ENCODE results near the gene CD300H. TPM values are rescaled to one million over a fixed set of nuclear protein-coding genes. Genes with fewer than 3 reads are reported as not detected.
"Not testable (repeated sequence)": the region's sequence is repeated elsewhere in the genome, so short reads cannot be mapped to it uniquely, and the experiment has no call there.

CD300H gene
- total RNA-seq, 1 experiment from 2014 or later: not detected

- Histone ChIP-seq H3K79me2 (ENCODE audit: low read length) (no peaks in the 10 kb centered on the region), H3K27ac (ENCODE audit: low read length) (no peak overlapping the region), H2AFZ (ENCODE audit: low read length) (no peak overlapping the region), H3K4me1 (ENCODE audit: low read length) (no peaks in the 10 kb centered on the region), H3K9me2 (replicated peaks; ENCODE audit: insufficient read depth, low read length) (no peaks in the 10 kb centered on the region), H3K4me2 (ENCODE audit: low read depth, low read length, poor library complexity, severe bottlenecking) (no peak overlapping the region), H3K4me3 (ENCODE audit: low read length) (no peak overlapping the region), H3K27me3 (ENCODE audit: low read length) (no peaks in the 10 kb centered on the region), H3K9me3 (ENCODE audit: low read length) (no peaks in the 10 kb centered on the region), H3K9ac (ENCODE audit: low read length) (no peak overlapping the region), H3K36me3 (ENCODE audit: insufficient read depth, low read length) (no peaks in the 10 kb centered on the region), H4K20me1 (ENCODE audit: insufficient read depth, low read depth, low read length) (no peaks in the 10 kb centered on the region)
- DNase-seq: no peak
Measured at GRCh38 chr17:74568106-74568873, 981 bp upstream of the CD300H start.

DNA sequence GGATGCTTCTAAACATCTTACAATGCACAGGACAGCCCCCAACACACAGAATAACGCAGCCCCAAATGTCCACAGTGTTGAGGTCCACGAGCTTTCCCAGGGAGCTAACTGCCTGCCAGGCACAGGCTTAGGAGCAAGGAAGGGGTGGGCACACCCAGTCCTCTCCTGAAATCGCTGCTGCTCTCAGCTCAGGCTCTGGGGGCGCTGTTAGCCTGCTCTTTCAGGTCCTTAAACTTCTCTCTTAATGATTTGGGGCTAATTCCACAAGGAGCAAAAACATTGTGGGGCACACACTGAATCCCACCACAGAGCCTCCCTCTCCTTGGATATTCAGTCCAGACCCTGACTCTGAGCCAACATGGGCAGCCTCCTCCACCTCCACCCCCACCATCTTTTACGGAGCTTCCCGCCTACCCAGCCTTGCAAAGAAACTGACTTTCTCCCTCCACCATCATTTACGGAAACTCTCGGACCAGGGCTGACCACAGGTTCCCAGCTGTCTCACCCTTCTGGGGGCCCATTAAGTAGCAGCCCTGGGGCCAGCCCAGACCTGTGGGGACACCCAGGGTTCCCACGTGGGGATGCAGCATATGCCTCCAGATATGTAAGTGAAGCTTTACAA lies 1.1 kb downstream of the CD300H start:
- Histone ChIP-seq H3K4me3 (ENCODE audit: low read length) (no peak overlapping the region), H2AFZ (ENCODE audit: low read length) (no peak overlapping the region), H3K36me3 (ENCODE audit: insufficient read depth, low read length) (no peaks in the 10 kb centered on the region), H3K9ac (ENCODE audit: low read length) (no peak overlapping the region), H3K9me2 (replicated peaks; ENCODE audit: insufficient read depth, low read length) (no peaks in the 10 kb centered on the region), H3K4me1 (ENCODE audit: low read length) (no peaks in the 10 kb centered on the region), H3K27ac (ENCODE audit: low read length) (no peak overlapping the region), H3K9me3 (ENCODE audit: low read length) (no peaks in the 10 kb centered on the region), H3K27me3 (ENCODE audit: low read length) (no peaks in the 10 kb centered on the region), H3K79me2 (ENCODE audit: low read length) (no peaks in the 10 kb centered on the region), H3K4me2 (ENCODE audit: low read depth, low read length, poor library complexity, severe bottlenecking) (no peak overlapping the region), H4K20me1 (ENCODE audit: insufficient read depth, low read depth, low read length) (no peaks in the 10 kb centered on the region)
- peak; percentile 78 for DNase-seq

DNA sequence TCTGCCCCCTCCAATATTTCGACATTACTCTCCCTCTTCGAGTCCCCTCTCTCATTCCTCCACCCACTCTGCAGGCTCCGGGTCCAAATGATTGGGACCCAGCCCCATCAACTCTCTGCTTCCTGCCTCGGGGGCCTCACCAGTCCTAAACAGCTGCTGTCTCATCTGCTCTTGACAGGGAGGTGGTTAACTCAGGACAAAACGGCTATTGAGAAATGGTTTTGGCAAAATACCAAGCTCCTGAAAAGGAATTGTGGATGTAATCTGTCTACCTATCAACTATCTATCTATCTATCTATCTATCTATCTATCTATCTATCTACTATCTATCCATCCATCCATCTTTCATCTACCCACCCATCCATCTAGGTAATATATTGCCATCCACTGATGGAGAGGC lies 2.2 kb downstream of the CD300H start:
- H3K36me3 ChIP-seq (ENCODE audit: insufficient read depth, low read length): no peaks in the 10 kb centered on the region
- no peak for DNase-seq
- no peak overlapping the region for H2AFZ ChIP-seq (ENCODE audit: low read length)
- no peak overlapping the region for H3K4me2 ChIP-seq (ENCODE audit: low read depth, low read length, poor library complexity, severe bottlenecking)
- no peaks in the 10 kb centered on the region for H3K27me3 ChIP-seq (ENCODE audit: low read length)
- H4K20me1 ChIP-seq (ENCODE audit: insufficient read depth, low read depth, low read length): no peaks in the 10 kb centered on the region
- H3K9me2 ChIP-seq (replicated peaks; ENCODE audit: insufficient read depth, low read length): no peaks in the 10 kb centered on the region
- H3K79me2 ChIP-seq (ENCODE audit: low read length): no peaks in the 10 kb centered on the region
- H3K4me3 ChIP-seq (ENCODE audit: low read length): no peak overlapping the region
- no peak overlapping the region for H3K9ac ChIP-seq (ENCODE audit: low read length)
- no peaks in the 10 kb centered on the region for H3K4me1 ChIP-seq (ENCODE audit: low read length)
- no peak overlapping the region for H3K27ac ChIP-seq (ENCODE audit: low read length)
- no peaks in the 10 kb centered on the region for H3K9me3 ChIP-seq (ENCODE audit: low read length)

DNA sequence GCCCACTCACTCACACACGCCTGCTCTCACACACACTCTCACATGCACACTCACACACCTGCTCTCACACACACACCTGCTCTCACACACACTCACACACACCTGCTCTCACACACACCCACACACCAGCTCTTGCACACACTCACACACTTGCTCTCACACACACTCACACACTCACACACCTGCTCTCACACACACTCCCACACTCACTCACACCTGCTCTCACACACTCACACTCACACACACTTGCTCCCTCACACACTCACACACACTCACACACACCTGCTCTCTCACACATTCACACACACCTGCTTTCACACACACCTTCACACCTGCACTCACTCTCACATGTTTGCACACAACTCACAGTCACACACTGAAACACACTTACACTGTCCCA lies 4.0 kb downstream of the CD300H start:
- Histone ChIP-seq H4K20me1 (ENCODE audit: insufficient read depth, low read depth, low read length) (no peaks in the 10 kb centered on the region), H3K9ac (ENCODE audit: low read length) (no peak overlapping the region), H3K4me2 (ENCODE audit: low read depth, low read length, poor library complexity, severe bottlenecking) (no peak overlapping the region), H3K9me2 (replicated peaks; ENCODE audit: insufficient read depth, low read length) (no peaks in the 10 kb centered on the region), H2AFZ (ENCODE audit: low read length) (no peak overlapping the region), H3K27me3 (ENCODE audit: low read length) (no peaks in the 10 kb centered on the region), H3K27ac (ENCODE audit: low read length) (no peak overlapping the region), H3K36me3 (ENCODE audit: insufficient read depth, low read length) (no peaks in the 10 kb centered on the region), H3K4me1 (ENCODE audit: low read length) (no peaks in the 10 kb centered on the region), H3K9me3 (ENCODE audit: low read length) (no peaks in the 10 kb centered on the region), H3K79me2 (ENCODE audit: low read length) (no peaks in the 10 kb centered on the region), H3K4me3 (ENCODE audit: low read length) (no peak overlapping the region)
- no peak for DNase-seq

DNA sequence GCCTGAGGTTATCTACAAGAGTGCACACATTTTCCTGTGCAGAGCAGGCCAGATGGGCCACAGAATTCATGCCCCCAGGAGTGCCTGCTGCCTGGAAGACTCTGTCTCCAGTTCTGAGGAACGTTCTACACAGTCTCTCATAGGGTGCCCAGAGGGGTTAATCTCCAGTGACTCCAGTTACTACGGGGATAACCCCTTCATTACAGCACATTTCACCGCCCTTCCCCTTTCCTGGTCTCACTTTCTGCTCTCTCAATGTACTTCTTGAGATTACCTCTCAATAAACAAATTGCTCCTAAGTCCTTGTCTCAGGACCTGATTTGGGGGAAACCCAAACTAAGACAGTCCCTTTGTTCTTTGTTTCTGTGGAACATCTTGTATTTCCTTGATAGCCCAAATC lies 5.7 kb downstream of the CD300H start:
- Histone ChIP-seq H3K9ac (ENCODE audit: low read length) (no peak overlapping the region), H3K9me3 (ENCODE audit: low read length) (no peaks in the 10 kb centered on the region), H3K9me2 (replicated peaks; ENCODE audit: insufficient read depth, low read length) (no peaks in the 10 kb centered on the region), H3K4me1 (ENCODE audit: low read length) (no peaks in the 10 kb centered on the region), H3K79me2 (ENCODE audit: low read length) (no peaks in the 10 kb centered on the region), H3K4me3 (ENCODE audit: low read length) (no peak overlapping the region), H4K20me1 (ENCODE audit: insufficient read depth, low read depth, low read length) (no peaks in the 10 kb centered on the region), H3K27ac (ENCODE audit: low read length) (no peak overlapping the region), H2AFZ (ENCODE audit: low read length) (no peak overlapping the region), H3K4me2 (ENCODE audit: low read depth, low read length, poor library complexity, severe bottlenecking) (no peak overlapping the region), H3K27me3 (ENCODE audit: low read length) (no peaks in the 10 kb centered on the region), H3K36me3 (ENCODE audit: insufficient read depth, low read length) (no peaks in the 10 kb centered on the region)
- no peak for DNase-seq

DNA sequence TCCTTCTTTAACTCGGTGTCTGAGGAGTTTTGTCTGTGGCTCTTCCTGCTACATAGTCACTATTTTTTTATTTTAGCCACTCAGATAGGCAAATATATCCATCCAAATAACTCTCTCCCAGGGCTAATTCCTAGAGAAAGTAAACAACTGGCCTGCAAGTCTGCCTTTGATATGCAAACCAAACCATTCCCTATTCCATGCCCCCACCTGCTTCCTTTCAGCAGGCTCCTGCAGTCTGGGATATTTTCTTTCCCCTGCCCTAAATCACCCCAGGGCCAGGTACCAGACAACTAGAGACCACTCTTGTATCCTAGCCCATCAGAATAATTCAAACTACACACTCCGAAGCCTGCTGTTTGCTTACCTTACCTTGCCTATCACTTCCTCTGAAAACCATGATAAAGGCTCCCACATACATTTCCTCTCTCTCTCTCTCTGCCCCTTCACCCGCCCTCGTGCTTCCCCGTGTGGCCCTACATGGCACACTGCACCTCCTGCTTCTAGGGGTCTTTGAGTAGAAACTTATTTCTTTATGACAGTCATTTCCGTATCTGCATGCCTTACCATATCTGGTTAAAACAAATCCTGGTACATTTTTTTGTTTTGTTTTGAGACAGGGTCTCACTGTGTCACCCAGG lies 8.3 kb downstream of the CD300H start:
- Histone ChIP-seq H3K9me2 (replicated peaks; ENCODE audit: insufficient read depth, low read length) (no peaks in the 10 kb centered on the region), H3K27me3 (ENCODE audit: low read length) (no peaks in the 10 kb centered on the region), H2AFZ (ENCODE audit: low read length) (no peak overlapping the region), H3K4me1 (ENCODE audit: low read length) (no peaks in the 10 kb centered on the region), H3K4me2 (ENCODE audit: low read depth, low read length, poor library complexity, severe bottlenecking) (no peak overlapping the region), H3K9ac (ENCODE audit: low read length) (no peak overlapping the region), H3K4me3 (ENCODE audit: low read length) (no peak overlapping the region), H3K36me3 (ENCODE audit: insufficient read depth, low read length) (no peaks in the 10 kb centered on the region), H4K20me1 (ENCODE audit: insufficient read depth, low read depth, low read length) (no peaks in the 10 kb centered on the region), H3K79me2 (ENCODE audit: low read length) (no peaks in the 10 kb centered on the region), H3K27ac (ENCODE audit: low read length) (no peak overlapping the region), H3K9me3 (ENCODE audit: low read length) (no peaks in the 10 kb centered on the region)
- no peak for DNase-seq

DNA sequence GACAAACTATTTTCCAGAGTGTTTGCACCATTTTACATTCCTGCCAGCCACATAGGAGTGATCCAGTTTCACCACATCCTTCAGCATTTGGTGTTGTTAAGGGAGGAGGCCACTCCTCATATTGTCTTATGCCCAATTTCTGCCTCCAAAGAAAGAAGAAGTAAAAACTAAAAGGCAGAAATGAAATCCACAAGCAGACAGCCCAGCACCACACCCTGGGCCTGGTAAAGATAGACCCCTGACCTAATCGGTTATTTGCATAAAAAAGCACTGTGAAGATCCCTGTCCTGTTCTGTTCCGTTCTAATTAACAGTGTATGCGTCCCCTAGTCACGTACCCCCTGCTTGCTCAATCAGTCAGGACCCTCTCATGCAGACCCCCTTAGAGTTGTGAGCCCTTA lies 8.9 kb downstream of the CD300H start:
- not testable (repeated sequence) for H3K27ac ChIP-seq (ENCODE audit: low read length); H3K79me2 ChIP-seq (ENCODE audit: low read length); H3K4me3 ChIP-seq (ENCODE audit: low read length); DNase-seq; H4K20me1 ChIP-seq (ENCODE audit: insufficient read depth, low read depth, low read length); H3K4me2 ChIP-seq (ENCODE audit: low read depth, low read length, poor library complexity, severe bottlenecking); H3K9me3 ChIP-seq (ENCODE audit: low read length); H2AFZ ChIP-seq (ENCODE audit: low read length); H3K27me3 ChIP-seq (ENCODE audit: low read length); H3K9ac ChIP-seq (ENCODE audit: low read length); H3K9me2 ChIP-seq (replicated peaks; ENCODE audit: insufficient read depth, low read length); H3K36me3 ChIP-seq (ENCODE audit: insufficient read depth, low read length); H3K4me1 ChIP-seq (ENCODE audit: low read length)

DNA sequence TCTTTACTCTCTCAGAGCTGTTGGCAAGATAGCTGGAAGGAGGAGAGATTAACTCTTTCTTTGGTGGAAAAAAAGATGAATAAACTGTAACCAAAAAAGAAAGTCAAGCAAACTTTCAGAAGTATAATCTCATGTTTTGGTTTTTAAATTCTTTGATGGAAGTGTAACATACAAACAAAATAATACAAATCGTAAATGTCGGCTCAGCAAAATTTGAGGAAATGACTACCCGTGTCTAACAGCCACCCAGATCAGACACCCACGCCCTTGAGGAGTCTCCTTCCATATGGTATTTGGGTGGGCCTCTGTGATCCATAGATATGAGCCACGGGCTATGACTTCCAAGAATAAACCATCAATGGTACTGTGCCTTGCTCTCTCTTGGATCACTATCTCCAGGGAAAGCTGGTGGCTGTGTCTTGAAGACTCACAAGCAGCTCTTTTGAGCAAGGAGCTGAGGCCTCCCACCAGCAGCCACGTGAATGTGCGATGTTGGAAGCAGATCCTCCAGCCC lies 11.8 kb downstream of the CD300H start:
- no peaks in the 10 kb centered on the region for H3K36me3 ChIP-seq (ENCODE audit: insufficient read depth, low read length)
- H4K20me1 ChIP-seq (ENCODE audit: insufficient read depth, low read depth, low read length): no peaks in the 10 kb centered on the region
- no peak overlapping the region for H2AFZ ChIP-seq (ENCODE audit: low read length)
- H3K4me3 ChIP-seq (ENCODE audit: low read length): no peak overlapping the region
- no peaks in the 10 kb centered on the region for H3K27me3 ChIP-seq (ENCODE audit: low read length)
- no peak overlapping the region for H3K27ac ChIP-seq (ENCODE audit: low read length)
- no peaks in the 10 kb centered on the region for H3K79me2 ChIP-seq (ENCODE audit: low read length)
- H3K9me2 ChIP-seq (replicated peaks; ENCODE audit: insufficient read depth, low read length): no peaks in the 10 kb centered on the region
- H3K9ac ChIP-seq (ENCODE audit: low read length): no peak overlapping the region
- no peaks in the 10 kb centered on the region for H3K4me1 ChIP-seq (ENCODE audit: low read length)
- no peak overlapping the region for H3K4me2 ChIP-seq (ENCODE audit: low read depth, low read length, poor library complexity, severe bottlenecking)
- H3K9me3 ChIP-seq (ENCODE audit: low read length): no peaks in the 10 kb centered on the region
- DNase-seq: no peak
